ENCODE data around the gene ATP6V1G1.
"Not testable (repeated sequence)": the region's sequence is repeated elsewhere in the genome, so short reads cannot be mapped to it uniquely, and the experiment has no call there.

Gene ATP6V1G1

GRCh38 chr9:114576779-114577178, 10.8 kb upstream of the ATP6V1G1 start:
- not testable (repeated sequence) for H3K27me3 ChIP-seq (ENCODE audit: control insufficient read depth in 5 of 5, insufficient read depth in 4 of 5, low read length in 5 of 5); H3K36me3 ChIP-seq (ENCODE audit: control insufficient read depth in 5 of 5, insufficient read depth in 5 of 5, low read length in 5 of 5); H3K4me3 ChIP-seq (ENCODE audit: low read depth in 1 of 5, low read length in 5 of 5); H3K9ac ChIP-seq (ENCODE audit: low read length in 5 of 5); H3K27ac ChIP-seq (ENCODE audit: low read depth, low read length); H3K4me1 ChIP-seq (ENCODE audit: control insufficient read depth in 5 of 5, insufficient read depth in 5 of 5, low read length in 5 of 5); H3K9me3 ChIP-seq (ENCODE audit: control insufficient read depth in 5 of 5, low read length in 5 of 5)

- H3K9me3 ChIP-seq (ENCODE audit: control insufficient read depth in 5 of 5, low read length in 5 of 5); H3K27me3 ChIP-seq (ENCODE audit: control insufficient read depth in 5 of 5, insufficient read depth in 4 of 5, low read length in 5 of 5); H3K4me1 ChIP-seq (ENCODE audit: control insufficient read depth in 5 of 5, insufficient read depth in 5 of 5, low read length in 5 of 5): not testable (repeated sequence)
These were observed 9.4 kb upstream of the ATP6V1G1 start for GRCh38 chr9:114578134-114578533.

GRCh38 chr9:114580609-114581193, 6.9 kb upstream of the ATP6V1G1 start:
- no peaks in the 10 kb centered on the region for H3K36me3 ChIP-seq (ENCODE audit: control insufficient read depth in 5 of 5, insufficient read depth in 5 of 5, low read length in 5 of 5)
- H3K4me3 ChIP-seq (ENCODE audit: low read depth in 1 of 5, low read length in 5 of 5): no peak overlapping the region
- no peak overlapping the region for H3K27ac ChIP-seq (ENCODE audit: low read depth, low read length)
- H3K27me3 ChIP-seq (ENCODE audit: control insufficient read depth in 5 of 5, insufficient read depth in 4 of 5, low read length in 5 of 5): no peaks in the 10 kb centered on the region
- H3K4me1 ChIP-seq (ENCODE audit: control insufficient read depth in 5 of 5, insufficient read depth in 5 of 5, low read length in 5 of 5): no peaks in the 10 kb centered on the region
- no peaks in the 10 kb centered on the region for H3K9me3 ChIP-seq (ENCODE audit: control insufficient read depth in 5 of 5, low read length in 5 of 5)
- no peak overlapping the region for H3K9ac ChIP-seq (ENCODE audit: low read length in 5 of 5)

More at GRCh38 chr9:114578134-114578533, 9.4 kb upstream of the ATP6V1G1 start:
- not testable (repeated sequence) for H3K27ac ChIP-seq (ENCODE audit: low read depth, low read length); H3K9ac ChIP-seq (ENCODE audit: low read length in 5 of 5); H3K4me3 ChIP-seq (ENCODE audit: low read depth in 1 of 5, low read length in 5 of 5); H3K36me3 ChIP-seq (ENCODE audit: control insufficient read depth in 5 of 5, insufficient read depth in 5 of 5, low read length in 5 of 5)

GRCh38 chr9:114583371-114584155, 4.0 kb upstream of the ATP6V1G1 start:
- H3K9ac ChIP-seq (ENCODE audit: low read length in 5 of 5): no peak overlapping the region
- H3K27me3 ChIP-seq (ENCODE audit: control insufficient read depth in 5 of 5, insufficient read depth in 4 of 5, low read length in 5 of 5): no peaks in the 10 kb centered on the region

GRCh38 chr9:114588210-114588609, 641 bp downstream of the ATP6V1G1 start:
- H3K36me3 ChIP-seq (ENCODE audit: control insufficient read depth in 5 of 5, insufficient read depth in 5 of 5, low read length in 5 of 5): peaks cover 0 to 7% (median 6%) of the 10 kb centered on the region in 5 donors

More at GRCh38 chr9:114583371-114584155, 4.0 kb upstream of the ATP6V1G1 start:
- Histone ChIP-seq H3K4me3 (ENCODE audit: low read depth in 1 of 5, low read length in 5 of 5) (no peak overlapping the region), H3K36me3 (ENCODE audit: control insufficient read depth in 5 of 5, insufficient read depth in 5 of 5, low read length in 5 of 5) (no peaks in the 10 kb centered on the region), H3K9me3 (ENCODE audit: control insufficient read depth in 5 of 5, low read length in 5 of 5) (no peaks in the 10 kb centered on the region), H3K4me1 (ENCODE audit: control insufficient read depth in 5 of 5, insufficient read depth in 5 of 5, low read length in 5 of 5) (peaks cover 0 to 16% (median 13%) of the 10 kb centered on the region in 5 donors), H3K27ac (ENCODE audit: low read depth, low read length) (no peak overlapping the region)

GRCh38 chr9:114588651-114589526, 1.3 kb downstream of the ATP6V1G1 start:
- Histone ChIP-seq H3K4me1 (ENCODE audit: control insufficient read depth in 5 of 5, insufficient read depth in 5 of 5, low read length in 5 of 5) (peaks cover 0 to 54% (median 52%) of the 10 kb centered on the region in 5 donors), H3K36me3 (ENCODE audit: control insufficient read depth in 5 of 5, insufficient read depth in 5 of 5, low read length in 5 of 5) (peaks cover 0 to 14% (median 13%) of the 10 kb centered on the region in 5 donors)

More at GRCh38 chr9:114588210-114588609, 641 bp downstream of the ATP6V1G1 start:
- H3K9me3 ChIP-seq (ENCODE audit: control insufficient read depth in 5 of 5, low read length in 5 of 5): no peaks in the 10 kb centered on the region
- H3K4me3 ChIP-seq (ENCODE audit: low read depth in 1 of 5, low read length in 5 of 5): peak overlapping the region; percentile 82 to 100 (median 98)
- peaks cover 0 to 54% (median 52%) of the 10 kb centered on the region in 5 donors for H3K4me1 ChIP-seq (ENCODE audit: control insufficient read depth in 5 of 5, insufficient read depth in 5 of 5, low read length in 5 of 5)
- no peaks in the 10 kb centered on the region for H3K27me3 ChIP-seq (ENCODE audit: control insufficient read depth in 5 of 5, insufficient read depth in 4 of 5, low read length in 5 of 5)
- peak overlapping the region; percentile 98 for H3K27ac ChIP-seq (ENCODE audit: low read depth, low read length)
- peak overlapping the region; percentile 87 to 100 (median 98) for H3K9ac ChIP-seq (ENCODE audit: low read length in 5 of 5)

GRCh38 chr9:114590328-114590727, 2.8 kb downstream of the ATP6V1G1 start:
- Histone ChIP-seq H3K36me3 (ENCODE audit: control insufficient read depth in 5 of 5, insufficient read depth in 5 of 5, low read length in 5 of 5) (peaks cover 0 to 27% (median 23%) of the 10 kb centered on the region in 5 donors), H3K27me3 (ENCODE audit: control insufficient read depth in 5 of 5, insufficient read depth in 4 of 5, low read length in 5 of 5) (no peaks in the 10 kb centered on the region), H3K27ac (ENCODE audit: low read depth, low read length) (no peak overlapping the region), H3K9me3 (ENCODE audit: control insufficient read depth in 5 of 5, low read length in 5 of 5) (no peaks in the 10 kb centered on the region), H3K9ac (ENCODE audit: low read length in 5 of 5) (peak overlapping the region in 1 of 5 donors; percentile 98), H3K4me1 (ENCODE audit: control insufficient read depth in 5 of 5, insufficient read depth in 5 of 5, low read length in 5 of 5) (peaks cover 0 to 54% (median 52%) of the 10 kb centered on the region in 5 donors), H3K4me3 (ENCODE audit: low read depth in 1 of 5, low read length in 5 of 5) (no peak overlapping the region)

More at GRCh38 chr9:114588651-114589526, 1.3 kb downstream of the ATP6V1G1 start:
- Histone ChIP-seq H3K27ac (ENCODE audit: low read depth, low read length) (peak overlapping the region; percentile 98), H3K4me3 (ENCODE audit: low read depth in 1 of 5, low read length in 5 of 5) (peak overlapping the region; percentile 82 to 100 (median 98)), H3K9ac (ENCODE audit: low read length in 5 of 5) (peak overlapping the region; percentile 87 to 100 (median 98)), H3K9me3 (ENCODE audit: control insufficient read depth in 5 of 5, low read length in 5 of 5) (no peaks in the 10 kb centered on the region), H3K27me3 (ENCODE audit: control insufficient read depth in 5 of 5, insufficient read depth in 4 of 5, low read length in 5 of 5) (no peaks in the 10 kb centered on the region)

GRCh38 chr9:114591291-114591787, 3.8 kb downstream of the ATP6V1G1 start:
- peak overlapping the region; percentile 11 to 72 (median 49) for H3K9ac ChIP-seq (ENCODE audit: low read length in 5 of 5)

GRCh38 chr9:114591849-114592248, 4.3 kb downstream of the ATP6V1G1 start:
- Histone ChIP-seq H3K9ac (ENCODE audit: low read length in 5 of 5) (peak overlapping the region; percentile 11 to 72 (median 49)), H3K4me3 (ENCODE audit: low read depth in 1 of 5, low read length in 5 of 5) (no peak overlapping the region), H3K36me3 (ENCODE audit: control insufficient read depth in 5 of 5, insufficient read depth in 5 of 5, low read length in 5 of 5) (peaks cover 5 to 41% (median 34%) of the 10 kb centered on the region in 5 donors), H3K4me1 (ENCODE audit: control insufficient read depth in 5 of 5, insufficient read depth in 5 of 5, low read length in 5 of 5) (peaks cover 0 to 53% (median 52%) of the 10 kb centered on the region in 5 donors), H3K27ac (ENCODE audit: low read depth, low read length) (peak overlapping the region; percentile 64), H3K9me3 (ENCODE audit: control insufficient read depth in 5 of 5, low read length in 5 of 5) (no peaks in the 10 kb centered on the region), H3K27me3 (ENCODE audit: control insufficient read depth in 5 of 5, insufficient read depth in 4 of 5, low read length in 5 of 5) (no peaks in the 10 kb centered on the region)

More at GRCh38 chr9:114591291-114591787, 3.8 kb downstream of the ATP6V1G1 start:
- H3K4me1 ChIP-seq (ENCODE audit: control insufficient read depth in 5 of 5, insufficient read depth in 5 of 5, low read length in 5 of 5): peaks cover 0 to 54% (median 52%) of the 10 kb centered on the region in 5 donors
- H3K36me3 ChIP-seq (ENCODE audit: control insufficient read depth in 5 of 5, insufficient read depth in 5 of 5, low read length in 5 of 5): peaks cover 3 to 36% (median 30%) of the 10 kb centered on the region in 5 donors
- H3K4me3 ChIP-seq (ENCODE audit: low read depth in 1 of 5, low read length in 5 of 5): peak overlapping the region in 2 of 5 donors; percentile 4 to 18
- H3K9me3 ChIP-seq (ENCODE audit: control insufficient read depth in 5 of 5, low read length in 5 of 5): no peaks in the 10 kb centered on the region
- H3K27ac ChIP-seq (ENCODE audit: low read depth, low read length): peak overlapping the region; percentile 64
- H3K27me3 ChIP-seq (ENCODE audit: control insufficient read depth in 5 of 5, insufficient read depth in 4 of 5, low read length in 5 of 5): no peaks in the 10 kb centered on the region

Data from subcutaneous abdominal adipose tissue (tissue), 5 donors.